Neural cell (in vitro differentiated cells): ENCODE data around the gene RTN4RL1. TPM values are rescaled to one million over a fixed set of nuclear protein-coding genes. Genes with fewer than 3 reads are reported as not detected.

ENCODE experiments used
- H2AFZ ChIP-seq: fragments of 200-600, 300-800 bp; sonication (generic), shearing (Covaris generic); 2 replicates; pipeline ENCODE4 v1.6.0; 2014; ENCODE audit warnings: low read depth, mild to moderate bottlenecking, antibody characterized with exemption, low read length, moderate library complexity
- H3F3A ChIP-seq: fragments of 200-600 bp; shearing (Covaris generic); 2 replicates; pipeline ENCODE4 v1.6.1; 2016; ENCODE audit warnings: mild to moderate bottlenecking, moderate library complexity, mixed read lengths, antibody characterized with exemption, low read length; ENCODE audit not compliant: insufficient read depth, poor library complexity, severe bottlenecking
- H3K27ac ChIP-seq: fragments of 200-600, 300-800 bp; sonication (generic), shearing (Covaris generic); 2 replicates; pipeline ENCODE4 v1.5.1; 2014; ENCODE audit warnings: mild to moderate bottlenecking, low read length, moderate library complexity
- H3K27me3 ChIP-seq: fragments of 300-800, 200-600 bp; sonication (generic), shearing (Covaris generic); 2 replicates; pipeline ENCODE4 v1.6.0; 2014; ENCODE audit warnings: mild to moderate bottlenecking, low read depth, low read length, moderate library complexity; ENCODE audit not compliant: insufficient read depth
- H3K36me3 ChIP-seq: fragments of 300-800, 200-600 bp; sonication (generic), shearing (Covaris generic); 2 replicates; pipeline ENCODE4 v1.5.1; 2014; ENCODE audit warnings: mild to moderate bottlenecking, antibody characterized with exemption, low read length, moderate library complexity; ENCODE audit not compliant: insufficient read depth
- H3K4me2 ChIP-seq: fragments of 300-800, 200-600 bp; sonication (generic), shearing (Covaris generic); 2 replicates; pipeline ENCODE4 v1.6.0; 2014; ENCODE audit warnings: mild to moderate bottlenecking, low read length
- H3K4me3 ChIP-seq: fragments of 300-800, 200-600 bp; sonication (generic), shearing (Covaris generic); 2 replicates; pipeline ENCODE4 v1.5.1; 2014; ENCODE audit warnings: mild to moderate bottlenecking, low read length, moderate library complexity
- H3K79me2 ChIP-seq: fragments of 200-600 bp; shearing (Covaris generic); replicated peaks from 2 replicates; pipeline ENCODE4 v1.6.0; 2014; ENCODE audit warnings: mild to moderate bottlenecking, low read length, moderate library complexity; ENCODE audit not compliant: insufficient read depth
- H3K9ac ChIP-seq: fragments of 300-800, 200-600 bp; sonication (generic), shearing (Covaris generic); 2 replicates; pipeline ENCODE4 v1.6.1; 2016; ENCODE audit warnings: mild to moderate bottlenecking, low read length, mixed read lengths
- H3K9me2 ChIP-seq: fragments of 200-600 bp; shearing (Covaris generic); 2 replicates; pipeline ENCODE4 v1.6.1; 2016; ENCODE audit warnings: mild to moderate bottlenecking, low read length, mixed read lengths; ENCODE audit not compliant: insufficient read depth
- H3K9me3 ChIP-seq: fragments of 200-600, 300-800 bp; sonication (generic), shearing (Covaris generic); 2 replicates; pipeline ENCODE4 v1.6.1; 2016; ENCODE audit warnings: mild to moderate bottlenecking, mixed run types, low read length, moderate library complexity, mixed read lengths
- H4K20me1 ChIP-seq: fragments of 200-600 bp; shearing (Covaris generic); 2 replicates; pipeline ENCODE4 v1.6.1; 2016; ENCODE audit warnings: mild to moderate bottlenecking, mixed run types; ENCODE audit not compliant: insufficient read depth
- CTCF ChIP-seq: fragments of 450-650 bp; IDR thresholded peaks from 2 replicates; pipeline ENCODE4 v1.5.1; 2014; ENCODE audit warnings: antibody characterized with exemption, mild to moderate bottlenecking, moderate library complexity; ENCODE audit not compliant: poor library complexity, severe bottlenecking
- EP300 ChIP-seq: fragments of 450-650 bp; conservative IDR thresholded peaks from 2 replicates; pipeline ENCODE4 v1.6.1; 2014; ENCODE audit warnings: antibody characterized with exemption, mild to moderate bottlenecking, moderate library complexity; ENCODE audit not compliant: poor library complexity, severe bottlenecking
- MXI1 ChIP-seq: fragments of 450-650 bp; conservative IDR thresholded peaks from 2 replicates; pipeline ENCODE4 v1.6.1; 2014; ENCODE audit warnings: antibody characterized with exemption, mild to moderate bottlenecking; ENCODE audit not compliant: poor library complexity, severe bottlenecking
- POLR2AphosphoS5 ChIP-seq: IDR thresholded peaks from 2 replicates; pipeline ENCODE4 v1.6.1; 2012
- RAD21 ChIP-seq: fragments of 450-650 bp; conservative IDR thresholded peaks from 2 replicates; pipeline ENCODE4 v1.6.1; 2014; ENCODE audit warnings: antibody characterized with exemption, mild to moderate bottlenecking, moderate library complexity
- REST ChIP-seq: IDR thresholded peaks from 2 replicates; pipeline ENCODE4 v1.6.1; 2012; ENCODE audit warnings: borderline replicate concordance
- SMC3 ChIP-seq: fragments of 450-650 bp; conservative IDR thresholded peaks from 2 replicates; pipeline ENCODE4 v1.6.1; 2014; ENCODE audit warnings: antibody characterized with exemption, mild to moderate bottlenecking, moderate library complexity; ENCODE audit not compliant: poor library complexity
- TAF1 ChIP-seq: IDR thresholded peaks from 2 replicates; pipeline ENCODE4 v1.6.1; 2012; ENCODE audit warnings: low read depth
- polyA plus RNA-seq: library from polyadenylated mRNA; depleted of rRNA; stranded (reverse); fragments of >200 nt; gene quantifications from 2 replicates; pipeline ENCODE4 v1.2.3, GENCODE V29; 2014

The RTN4RL1 gene
- polyA plus RNA-seq, 1 donor from 2014 or later: 8.1 TPM

- no peaks in the 10 kb centered on the region for H3K36me3 ChIP-seq
- H3K27ac ChIP-seq: no peak overlapping the region
- H3K9me3 ChIP-seq: no peaks in the 10 kb centered on the region
- H3K9ac ChIP-seq: no peak overlapping the region
- no peaks in the 10 kb centered on the region for H3K27me3 ChIP-seq
- no peak overlapping the region for H3K4me3 ChIP-seq
- no peaks in the 10 kb centered on the region for H3F3A ChIP-seq
- H3K9me2 ChIP-seq: no peaks in the 10 kb centered on the region
- TF ChIP-seq RAD21 (no peak), SMC3 (no peak)
- no peak overlapping the region for H2AFZ ChIP-seq
- H3K79me2 ChIP-seq: no peaks in the 10 kb centered on the region
- H4K20me1 ChIP-seq: no peaks in the 10 kb centered on the region
- no peak overlapping the region for H3K4me2 ChIP-seq
Observed at GRCh38 chr17:1948517-1948825, 76.7 kb downstream of the RTN4RL1 start.

- Histone ChIP-seq H3K27ac (no peak overlapping the region), H3K4me3 (no peak overlapping the region), H3F3A (no peaks in the 10 kb centered on the region), H3K27me3 (no peaks in the 10 kb centered on the region), H4K20me1 (no peaks in the 10 kb centered on the region), H2AFZ (no peak overlapping the region), H3K9ac (no peak overlapping the region), H3K9me2 (no peaks in the 10 kb centered on the region), H3K79me2 (no peaks in the 10 kb centered on the region), H3K4me2 (no peak overlapping the region), H3K9me3 (no peaks in the 10 kb centered on the region), H3K36me3 (no peaks in the 10 kb centered on the region)
- no peak for TF ChIP-seq TAF1
- TF ChIP-seq EP300: no peak
- TF ChIP-seq SMC3: no peak
- TF ChIP-seq RAD21: no peak
- no peak for TF ChIP-seq POLR2AphosphoS5
- no peak for TF ChIP-seq MXI1
Observed at GRCh38 chr17:1947743-1948516, 77.2 kb downstream of the RTN4RL1 start.

- no peaks in the 10 kb centered on the region for H4K20me1 ChIP-seq
- H3K9ac ChIP-seq: no peak overlapping the region
- H3K4me3 ChIP-seq: no peak overlapping the region
- no peaks in the 10 kb centered on the region for H3K27me3 ChIP-seq
- H3K36me3 ChIP-seq: no peaks in the 10 kb centered on the region
- H3F3A ChIP-seq: no peaks in the 10 kb centered on the region
- H3K9me2 ChIP-seq: no peaks in the 10 kb centered on the region
- no peaks in the 10 kb centered on the region for H3K9me3 ChIP-seq
- no peaks in the 10 kb centered on the region for H3K79me2 ChIP-seq
- H3K27ac ChIP-seq: no peak overlapping the region
- no peak overlapping the region for H3K4me2 ChIP-seq
- H2AFZ ChIP-seq: no peak overlapping the region
- TF ChIP-seq POLR2AphosphoS5: no peak
- TF ChIP-seq TAF1: no peak
- TF ChIP-seq EP300: no peak
- TF ChIP-seq SMC3: no peak
- no peak for TF ChIP-seq CTCF
- no peak for TF ChIP-seq REST
Observed at GRCh38 chr17:1947229-1947742, 77.8 kb downstream of the RTN4RL1 start.
